Measurements from ENCODE around the gene GTF2H4.
"Not testable (repeated sequence)": the region's sequence is repeated elsewhere in the genome, so short reads cannot be mapped to it uniquely, and the experiment has no call there.

GRCh38 chr6:30859726-30860125 lies 48.3 kb upstream of the GTF2H4 start:
- TF ChIP-seq CTCF (IDR thresholded peaks at IDR 0.05 in 4 of 5, conservative IDR thresholded peaks at IDR 0.05 in 1 of 5); POLR2A (IDR thresholded peaks at IDR 0.05): not testable (repeated sequence)
